NB4 (cell line): ENCODE measurements around the gene ARID1B.

Experiments used
- MYC ChIP-seq: IDR thresholded peaks from 2 replicates; pipeline ENCODE4 v1.6.1; 2011; ENCODE audit warnings: low read depth, low read length
- TF ChIP-seq, protein P1 (sequence below): IDR thresholded peaks from 2 replicates; pipeline ENCODE4 v1.6.1; 2011; ENCODE audit warnings: low read depth, low read length

DNA sequence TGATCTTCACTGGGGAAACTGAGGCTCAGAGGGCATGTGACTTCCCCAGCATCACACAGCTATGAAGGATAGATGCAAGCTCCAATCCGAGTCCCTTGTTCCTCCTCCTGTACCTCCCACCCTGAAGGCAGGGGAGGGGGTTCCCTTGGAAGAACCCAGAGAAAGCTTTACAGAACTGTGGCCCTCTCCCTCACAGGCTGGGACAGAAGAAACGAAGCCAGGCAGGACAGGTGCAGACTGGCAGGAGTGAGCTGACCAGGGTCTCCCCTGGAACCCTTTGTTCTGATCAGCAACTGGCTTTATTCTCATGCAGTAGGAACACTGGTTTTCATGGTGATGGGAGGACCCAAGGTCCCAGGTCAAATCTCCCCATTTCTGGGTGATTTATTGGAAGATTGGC is 456.0 kb downstream of the ARID1B start:
- TF ChIP-seq, protein P1, sequence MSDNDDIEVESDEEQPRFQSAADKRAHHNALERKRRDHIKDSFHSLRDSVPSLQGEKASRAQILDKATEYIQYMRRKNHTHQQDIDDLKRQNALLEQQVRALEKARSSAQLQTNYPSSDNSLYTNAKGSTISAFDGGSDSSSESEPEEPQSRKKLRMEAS = no peak
- no peak for TF ChIP-seq MYC
